ENCODE measurements around the gene HOMER3.

GRCh38 chr19:18915639-18916038 is 25.4 kb downstream of the HOMER3 start:
- TF ChIP-seq ZNF274 (IDR thresholded peaks at IDR 0.05; ENCODE audit: low read depth, low read length) (no peak), YY1 (IDR thresholded peaks at IDR 0.05; ENCODE audit: insufficient read depth, insufficient read length) (no peak)
